IMR-90 (cell line): ENCODE measurements around the gene CDCP1. TPM values are rescaled to one million over a fixed set of nuclear protein-coding genes. Genes with fewer than 3 reads are reported as not detected.

ENCODE experiments used
- ATAC-seq: fragments of 200-7000 bp; cut with Tn5 transposase; 2 replicates; pipeline ENCODE4 v1.9.1; 2020; ENCODE audit warnings: low read depth, mild to moderate bottlenecking, moderate library complexity
- BruUV-seq: library from RNA; stranded (reverse); fragments of 400-500 nt; replicated peaks from 2 replicates; lab custom pipeline; 2021; lab: Mats Ljungman, UMichigan
- CTCF ChIA-PET: fragments of 300-600 bp; formaldehyde crosslinking; extraction: SDS; loops from one replicate; lab custom pipeline; 2021; ENCODE audit warnings: antibody characterized with exemption; lab: Yijun Ruan, JAX
- POLR2A ChIA-PET: fragments of 300-600 bp; sonication (Branson Sonifier 250); formaldehyde crosslinking; loops from one replicate; lab custom pipeline; 2022; ENCODE audit warnings: antibody characterized with exemption; ENCODE audit not compliant: unreplicated experiment; lab: Charles Lee
- DNase-seq: peaks from one replicate; pipeline ENCODE4 v3.0.0; 2013
- H2AFZ ChIP-seq: replicated peaks from 2 replicates; pipeline ENCODE3; 2013; ENCODE audit warnings: low read length, mild to moderate bottlenecking; ENCODE audit not compliant: poor library complexity
- H2AK5ac ChIP-seq: 2 replicates; pipeline ENCODE4 v1.6.1; 2013; ENCODE audit warnings: low read depth, low read length, inconsistent platforms
- H2AK9ac ChIP-seq: replicated peaks from 2 replicates; pipeline ENCODE3; 2013; ENCODE audit warnings: mild to moderate bottlenecking, low read depth, low read length, moderate library complexity; ENCODE audit not compliant: poor library complexity
- H2BK120ac ChIP-seq: 2 replicates; pipeline ENCODE4 v1.6.1; 2013; ENCODE audit warnings: low read depth, low read length, inconsistent platforms
- H2BK15ac ChIP-seq: 3 replicates; pipeline ENCODE4 v1.6.1; 2013; ENCODE audit warnings: low read depth, low read length, inconsistent platforms
- H2BK20ac ChIP-seq: 2 replicates; pipeline ENCODE4 v1.6.1; 2013; ENCODE audit warnings: low read depth, mild to moderate bottlenecking, inconsistent platforms, low read length, moderate library complexity
- H2BK5ac ChIP-seq: 2 replicates; pipeline ENCODE4 v1.6.1; 2013; ENCODE audit warnings: mild to moderate bottlenecking, low read depth, low read length, inconsistent platforms; ENCODE audit not compliant: poor library complexity, severe bottlenecking
- H3K14ac ChIP-seq: replicated peaks from 2 replicates; pipeline ENCODE4 v1.6.1; 2013; ENCODE audit warnings: low read depth, low read length, inconsistent platforms
- H3K18ac ChIP-seq: 2 replicates; pipeline ENCODE4 v1.6.1; 2013; ENCODE audit warnings: low read depth, low read length, control low read depth
- H3K23ac ChIP-seq: 2 replicates; pipeline ENCODE4 v1.6.1; 2013; ENCODE audit warnings: low read depth, low read length, inconsistent platforms
- H3K27ac ChIP-seq: 2 replicates; pipeline ENCODE4 v1.5.1; 2013; ENCODE audit warnings: mild to moderate bottlenecking, control low read depth, low read length; ENCODE audit not compliant: insufficient read depth
- H3K27me3 ChIP-seq: 2 replicates; pipeline ENCODE4 v1.6.1; 2013; ENCODE audit warnings: low read length; ENCODE audit not compliant: control insufficient read depth, insufficient read depth
- H3K36me3 ChIP-seq: 2 replicates; pipeline ENCODE4 v1.6.1; 2013; ENCODE audit warnings: low read length, mixed read lengths; ENCODE audit not compliant: control insufficient read depth, insufficient read depth
- H3K4ac ChIP-seq: 2 replicates; pipeline ENCODE4 v1.6.1; 2013; ENCODE audit warnings: low read depth, low read length, inconsistent platforms
- H3K4me1 ChIP-seq: 2 replicates; pipeline ENCODE4 v1.6.1; 2013; ENCODE audit warnings: low read length, mixed read lengths; ENCODE audit not compliant: control insufficient read depth, insufficient read depth
- H3K4me2 ChIP-seq: 2 replicates; pipeline ENCODE4 v1.6.1; 2013; ENCODE audit warnings: low read depth, mild to moderate bottlenecking, control low read depth, low read length, moderate library complexity
- H3K4me3 ChIP-seq: 2 replicates; pipeline ENCODE4 v1.5.1; 2013; ENCODE audit warnings: low read depth, mild to moderate bottlenecking, control low read depth, low read length, moderate library complexity; ENCODE audit not compliant: insufficient read depth
- H3K56ac ChIP-seq: 2 replicates; pipeline ENCODE4 v1.6.1; 2013; ENCODE audit warnings: low read length, inconsistent platforms; ENCODE audit not compliant: insufficient read depth; ENCODE audit errors: extremely low read depth
- H3K79me1 ChIP-seq, 2 experiments: 2 replicates each; pipeline ENCODE4 v1.6.1; 2013; ENCODE audit warnings: low read length in 2 of 2, inconsistent platforms in 1 of 2, low read depth in 1 of 2
- H3K9ac ChIP-seq: 2 replicates; pipeline ENCODE4 v1.6.1; 2013; ENCODE audit warnings: low read depth, low read length, control low read depth
- H3K9me1 ChIP-seq: 2 replicates; pipeline ENCODE4 v1.6.1; 2013; ENCODE audit warnings: low read length, inconsistent platforms; ENCODE audit not compliant: insufficient read depth
- H3K9me3 ChIP-seq: 2 replicates; pipeline ENCODE4 v1.6.1; 2013; ENCODE audit warnings: low read length; ENCODE audit not compliant: control insufficient read depth, insufficient read depth
- H4K20me1 ChIP-seq: 2 replicates; pipeline ENCODE4 v1.6.1; 2013; ENCODE audit warnings: low read length, inconsistent platforms; ENCODE audit not compliant: insufficient read depth
- H4K5ac ChIP-seq: 2 replicates; pipeline ENCODE4 v1.6.1; 2013; ENCODE audit warnings: mild to moderate bottlenecking, low read depth, low read length, control low read depth
- H4K8ac ChIP-seq, 2 experiments: 2 replicates each; pipeline ENCODE4 v1.6.1; 2013; ENCODE audit warnings: low read depth in 2 of 2, low read length in 2 of 2, control low read depth in 1 of 2, inconsistent platforms in 1 of 2
- H4K91ac ChIP-seq: 2 replicates; pipeline ENCODE4 v1.6.1; 2013; ENCODE audit warnings: low read depth, low read length, inconsistent platforms; ENCODE audit not compliant: insufficient read depth
- CEBPB ChIP-seq: IDR thresholded peaks from 2 replicates; pipeline ENCODE4 v1.6.1; 2012; ENCODE audit warnings: low read depth, low read length, improper control_type of control experiment
- whole genome bisulfite sequencing, 2 experiments: methylation state at CpG; one replicate each; pipeline versions ENCODE4 v1.1.5 to v1.1.7; 2013; ENCODE audit warnings: missing lambda C conversion rate in 2 of 2; ENCODE audit not compliant: insufficient read length in 1 of 2; ENCODE audit errors: extremely low coverage in 2 of 2; 5-methylcytosine and 5-hydroxymethylcytosine counted together
- dilution Hi-C: fragments of 300-500 bp; cut with HindIII; formaldehyde crosslinking; loops from one replicate; pipeline ENCODE4 v1.14.3; 2018; ENCODE audit warnings: low sequenced_read_pairs; ENCODE audit not compliant: unreplicated experiment
- in situ Hi-C: fragments of 300-500 bp; cut with MboI; formaldehyde crosslinking; loops from 3 replicates; pipeline ENCODE4 v1.14.3; 2019; ENCODE audit warnings: low sequenced_read_pairs, inconsistent platforms, mixed read lengths
- intact Hi-C: fragments of 100-400 bp; cut with micrococcal nuclease; formaldehyde crosslinking; loops from 2 replicates; pipeline ENCODE4 v1.10.0; 2022
- polyA plus RNA-seq, 3 experiments: library from polyadenylated mRNA; depleted of rRNA; stranded (reverse); fragments of >200 nt; gene quantifications; 2 replicates each; pipeline ENCODE4 v1.2.3, GENCODE V29; 2012; ENCODE audit warnings: low replicate concordance in 1 of 3
- total RNA-seq: library from RNA; depleted of rRNA; stranded (reverse); fragments of >200 nt; gene quantifications from 2 replicates; pipeline ENCODE4 v1.2.3, GENCODE V29; 2012

CDCP1 gene
- total and polyA plus RNA-seq, 2 of the 4 experiments (the other 2 are of a cell fraction) = 2.5 to 3.8 TPM

- Histone ChIP-seq H4K8ac (peak overlapping the region; percentile 93 to 97), H3K4me1 (peaks cover 30% of the 10 kb centered on the region), H3K4me2 (peak overlapping the region; percentile 55; the same call in 1 of the 2 replicates), H2AFZ (no peak overlapping the region), H4K5ac (peak overlapping the region; percentile 99), H3K36me3 (no peaks in the 10 kb centered on the region), H3K14ac (peak overlapping the region; percentile 88), H4K91ac (peak overlapping the region; percentile 96), H3K9me3 (no peaks in the 10 kb centered on the region), H3K4me3 (no peak overlapping the region), H3K4ac (peak overlapping the region; percentile 98), H3K9ac (peak overlapping the region; percentile 66), H2BK20ac (peak overlapping the region; percentile 98), H2BK15ac (peak overlapping the region; percentile 76), H2BK5ac (peak overlapping the region; percentile 99), H4K20me1 (no peaks in the 10 kb centered on the region), H3K56ac (peak overlapping the region; percentile 84), H2AK9ac (peak overlapping the region; percentile 82), H2AK5ac (peak overlapping the region; percentile 96), H3K23ac (peak overlapping the region; percentile 92), H3K9me1 (peaks cover 30% of the 10 kb centered on the region), H3K79me1 (peaks cover 4 to 33% of the 10 kb centered on the region in 2 experiments), H3K18ac (peak overlapping the region; percentile 100), H2BK120ac (peak overlapping the region; percentile 99), H3K27me3 (no peaks in the 10 kb centered on the region), H3K27ac (peak overlapping the region; percentile 98)
- ATAC-seq (no peak), DNase-seq (no peak)
- dilution Hi-C loops (no loop called here), intact Hi-C loops (loop anchor here (5.0 kb wide), 2 partner anchors 66 to 451 kb away; no protein-coding TSS in a partner anchor), in situ Hi-C loops (loop anchor here (5.0 kb wide), 1 partner anchor 66 kb away; no protein-coding TSS in a partner anchor)
- TF ChIP-seq CEBPB = no peak
- ChIA-PET POLR2A (interaction anchor here (0.6 to 1.4 kb wide), 2 partner anchors 10 to 67 kb away, joined by 3 to 4 read pairs; no protein-coding TSS in a partner anchor), CTCF (interaction anchor here (1.2 kb wide), 1 partner anchor 154 kb away, joined by 4 read pairs; no protein-coding TSS in a partner anchor)
- WGBS, 2 experiments = 100% methylated on average over 2 of the region's 5 CpGs; no CpG with 5 or more reads in 1 of the 2 experiments
- no TSS peak for BruUV-seq
Measured at GRCh38 chr3:45056608-45057301, 89.4 kb downstream of the CDCP1 start.
